HG03469 (cell line): ENCODE data around the gene SORCS3.

Source experiments
- ATAC-seq: cut with Tn5 transposase; IDR thresholded peaks from one replicate; pipeline ENCODE4 v1.9.1; 2021; ENCODE audit warnings: mild to moderate bottlenecking, moderate library complexity, moderate number of reproducible peaks; ENCODE audit not compliant: unreplicated experiment

SORCS3 gene

GRCh38 chr10:104834580-104834979 is 193.5 kb downstream of the SORCS3 start:
- no peak for ATAC-seq

- ATAC-seq = no peak
These were observed 194.3 kb downstream of the SORCS3 start for GRCh38 chr10:104835422-104835821.

- ATAC-seq = no peak
These were observed 201.6 kb downstream of the SORCS3 start for GRCh38 chr10:104842704-104843103.

- ATAC-seq = no peak
These were observed 203.0 kb downstream of the SORCS3 start for GRCh38 chr10:104844073-104844472.

- ATAC-seq = no peak
These were observed 208.9 kb downstream of the SORCS3 start for GRCh38 chr10:104850023-104850422.

- no peak for ATAC-seq
These were observed 227.0 kb downstream of the SORCS3 start for GRCh38 chr10:104867966-104868598.

GRCh38 chr10:104872691-104873090 is 231.6 kb downstream of the SORCS3 start:
- no peak for ATAC-seq

- ATAC-seq = no peak
These were observed 232.1 kb downstream of the SORCS3 start for GRCh38 chr10:104873161-104873560.

GRCh38 chr10:104875561-104875960 is 234.5 kb downstream of the SORCS3 start:
- ATAC-seq = no peak

- ATAC-seq = no peak
These were observed 239.7 kb downstream of the SORCS3 start for GRCh38 chr10:104880624-104881398.

GRCh38 chr10:104881740-104882139 is 240.7 kb downstream of the SORCS3 start:
- no peak for ATAC-seq

- no peak for ATAC-seq
These were observed 252.0 kb downstream of the SORCS3 start for GRCh38 chr10:104892879-104893617.

GRCh38 chr10:104893701-104894100 is 252.6 kb downstream of the SORCS3 start:
- ATAC-seq = no peak

GRCh38 chr10:104894681-104895080 is 253.6 kb downstream of the SORCS3 start:
- ATAC-seq = no peak

- no peak for ATAC-seq
These were observed 254.5 kb downstream of the SORCS3 start for GRCh38 chr10:104895541-104895940.

- no peak for ATAC-seq
These were observed 254.9 kb downstream of the SORCS3 start for GRCh38 chr10:104895981-104896380.

GRCh38 chr10:104897696-104898095 is 256.6 kb downstream of the SORCS3 start:
- ATAC-seq = no peak

GRCh38 chr10:104899779-104900178 is 258.7 kb downstream of the SORCS3 start:
- ATAC-seq = no peak

- no peak for ATAC-seq
These were observed 262.3 kb downstream of the SORCS3 start for GRCh38 chr10:104903433-104903832.

GRCh38 chr10:104904753-104905323 is 263.7 kb downstream of the SORCS3 start:
- ATAC-seq = no peak

GRCh38 chr10:104906112-104906511 is 265.0 kb downstream of the SORCS3 start:
- no peak for ATAC-seq
